ENCODE data around the gene OR2B3. TPM values are rescaled to one million over a fixed set of nuclear protein-coding genes. Genes with fewer than 3 reads are reported as not detected.
"Not testable (repeated sequence)": the region's sequence is repeated elsewhere in the genome, so short reads cannot be mapped to it uniquely, and the experiment has no call there.

Gene OR2B3
- not detected in 3 replicates for total RNA-seq

- no peaks in the 10 kb centered on the region for H3K9me3 Mint-ChIP-seq
Observed at GRCh38 chr6:29087213-29087612, at the start of gene OR2B3. Gene OR2B3 (minus strand): TSS chr6:29087313. CDS start chr6:29087248, 65 bp downstream.

DNA sequence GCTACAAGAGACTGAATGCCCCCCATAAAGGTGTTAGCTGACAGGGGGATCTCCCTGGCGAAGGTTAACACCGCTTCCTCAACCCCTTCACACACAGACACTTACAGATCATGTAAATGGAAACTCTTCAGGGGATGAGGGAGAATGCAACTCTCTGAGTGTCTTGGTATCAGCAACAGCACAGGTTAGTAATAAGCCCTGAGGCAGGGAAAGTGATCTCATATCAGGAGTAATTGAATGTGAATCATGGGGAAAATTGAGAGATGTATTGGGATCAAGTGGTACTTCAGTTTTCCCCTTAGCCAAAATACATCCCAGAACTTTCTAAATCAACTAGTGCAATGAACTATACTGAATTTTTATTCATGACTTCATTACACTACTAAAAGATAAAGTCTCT lies 44.6 kb upstream of the OR2B3 start:
- Mint-ChIP-seq H3K4me1 (no peaks in the 10 kb centered on the region), H3K27ac (no peak overlapping the region), H3K9me3 (no peaks in the 10 kb centered on the region), H3K27me3 (ENCODE audit: low read depth) (peaks cover 45% of the 10 kb centered on the region), H3K4me3 (no peak overlapping the region), H3K36me3 (no peaks in the 10 kb centered on the region)
- DNase-seq (ENCODE audit: low spot score in 2 of 2, unreplicated experiment in 2 of 2) = no peak
- TF ChIP-seq, protein P1, sequence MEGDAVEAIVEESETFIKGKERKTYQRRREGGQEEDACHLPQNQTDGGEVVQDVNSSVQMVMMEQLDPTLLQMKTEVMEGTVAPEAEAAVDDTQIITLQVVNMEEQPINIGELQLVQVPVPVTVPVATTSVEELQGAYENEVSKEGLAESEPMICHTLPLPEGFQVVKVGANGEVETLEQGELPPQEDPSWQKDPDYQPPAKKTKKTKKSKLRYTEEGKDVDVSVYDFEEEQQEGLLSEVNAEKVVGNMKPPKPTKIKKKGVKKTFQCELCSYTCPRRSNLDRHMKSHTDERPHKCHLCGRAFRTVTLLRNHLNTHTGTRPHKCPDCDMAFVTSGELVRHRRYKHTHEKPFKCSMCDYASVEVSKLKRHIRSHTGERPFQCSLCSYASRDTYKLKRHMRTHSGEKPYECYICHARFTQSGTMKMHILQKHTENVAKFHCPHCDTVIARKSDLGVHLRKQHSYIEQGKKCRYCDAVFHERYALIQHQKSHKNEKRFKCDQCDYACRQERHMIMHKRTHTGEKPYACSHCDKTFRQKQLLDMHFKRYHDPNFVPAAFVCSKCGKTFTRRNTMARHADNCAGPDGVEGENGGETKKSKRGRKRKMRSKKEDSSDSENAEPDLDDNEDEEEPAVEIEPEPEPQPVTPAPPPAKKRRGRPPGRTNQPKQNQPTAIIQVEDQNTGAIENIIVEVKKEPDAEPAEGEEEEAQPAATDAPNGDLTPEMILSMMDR (IDR thresholded peaks at IDR 0.05; ENCODE audit: unreplicated experiment) = no peak

More at GRCh38 chr6:29087213-29087612, at the start of gene OR2B3:
- Mint-ChIP-seq H3K36me3 (no peaks in the 10 kb centered on the region), H3K27me3 (ENCODE audit: low read depth) (peaks cover 31% of the 10 kb centered on the region), H3K4me3 (no peak within 1 kb of the TSS), H3K4me1 (no peaks in the 10 kb centered on the region), H3K27ac (no peak within 1 kb of the TSS)
- TF ChIP-seq, protein P1 (IDR thresholded peaks at IDR 0.05; ENCODE audit: unreplicated experiment) = no peak
- DNase-seq (ENCODE audit: low spot score in 2 of 2, unreplicated experiment in 2 of 2) = no peak

- no peak for DNase-seq (ENCODE audit: low spot score in 2 of 2, unreplicated experiment in 2 of 2)
- TF ChIP-seq, protein P1 (IDR thresholded peaks at IDR 0.05; ENCODE audit: unreplicated experiment) = no peak
- peaks cover 50% of the 10 kb centered on the region for H3K27me3 Mint-ChIP-seq (ENCODE audit: low read depth)
- H3K4me1 Mint-ChIP-seq = no peaks in the 10 kb centered on the region
- no peaks in the 10 kb centered on the region for H3K36me3 Mint-ChIP-seq
- H3K4me3 Mint-ChIP-seq = no peak overlapping the region
- H3K9me3 Mint-ChIP-seq = no peaks in the 10 kb centered on the region
- H3K27ac Mint-ChIP-seq = no peak overlapping the region
Observed at GRCh38 chr6:29130644-29131043, 43.5 kb upstream of the OR2B3 start.

DNA sequence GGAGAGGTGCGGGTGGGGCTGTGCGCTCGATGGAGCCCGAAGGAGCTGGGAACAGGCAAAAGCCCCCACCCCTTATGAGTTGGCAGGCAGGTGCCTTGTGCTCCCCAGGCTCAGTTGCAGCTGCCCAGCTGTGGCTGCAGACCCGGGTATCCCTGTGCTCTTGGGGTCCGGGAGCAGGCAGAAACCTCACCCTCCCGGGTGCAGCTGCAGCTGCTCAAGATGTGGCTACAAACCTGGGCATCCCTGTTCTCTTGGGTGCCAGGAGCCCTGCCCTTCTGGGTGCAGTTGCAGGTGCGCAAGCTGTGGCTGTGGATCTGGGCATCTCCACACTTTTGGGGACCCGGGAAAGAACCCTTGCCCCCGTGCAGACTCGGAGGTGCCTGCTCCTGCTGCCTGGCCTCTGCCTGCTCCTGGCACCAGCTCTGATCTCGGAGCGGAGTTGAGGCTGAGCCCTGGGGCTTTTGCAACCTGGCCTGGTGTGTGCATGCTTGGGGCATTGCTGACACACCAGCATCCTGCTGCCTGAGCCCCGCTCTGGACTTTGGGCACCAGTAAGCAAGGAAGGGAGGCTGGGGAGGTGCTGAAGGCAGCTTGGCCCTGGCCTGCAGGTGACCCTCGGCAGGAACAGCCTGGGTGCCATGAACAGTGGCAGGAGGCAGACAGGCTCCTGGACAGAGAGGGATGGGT lies 42.4 kb upstream of the OR2B3 start:
- Mint-ChIP-seq H3K36me3 (no peaks in the 10 kb centered on the region), H3K4me1 (no peaks in the 10 kb centered on the region), H3K9me3 (no peaks in the 10 kb centered on the region), H3K27ac (no peak overlapping the region), H3K4me3 (no peak overlapping the region), H3K27me3 (ENCODE audit: low read depth) (peaks cover 49% of the 10 kb centered on the region)
- TF ChIP-seq, protein P1 (IDR thresholded peaks at IDR 0.05; ENCODE audit: unreplicated experiment) = no peak
- DNase-seq (ENCODE audit: low spot score in 2 of 2, unreplicated experiment in 2 of 2) = no peak

- not testable (repeated sequence) for H3K36me3 Mint-ChIP-seq, H3K4me1 Mint-ChIP-seq
- peaks cover 28% of the 10 kb centered on the region for H3K27me3 Mint-ChIP-seq (ENCODE audit: low read depth)
Observed at GRCh38 chr6:29114964-29115363, 27.9 kb upstream of the OR2B3 start.

GRCh38 chr6:29112135-29112534 lies 25.0 kb upstream of the OR2B3 start:
- no peaks in the 10 kb centered on the region for H3K4me1 Mint-ChIP-seq
- TF ChIP-seq, protein P1 (IDR thresholded peaks at IDR 0.05; ENCODE audit: unreplicated experiment) = no peak
- DNase-seq (ENCODE audit: low spot score in 2 of 2, unreplicated experiment in 2 of 2) = no peak
- no peaks in the 10 kb centered on the region for H3K36me3 Mint-ChIP-seq
- no peaks in the 10 kb centered on the region for H3K9me3 Mint-ChIP-seq
- peaks cover 35% of the 10 kb centered on the region for H3K27me3 Mint-ChIP-seq (ENCODE audit: low read depth)
- no peak overlapping the region for H3K4me3 Mint-ChIP-seq
- no peak overlapping the region for H3K27ac Mint-ChIP-seq

More at GRCh38 chr6:29114964-29115363, 27.9 kb upstream of the OR2B3 start:
- H3K4me3 Mint-ChIP-seq; H3K9me3 Mint-ChIP-seq; DNase-seq (ENCODE audit: low spot score in 2 of 2, unreplicated experiment in 2 of 2); H3K27ac Mint-ChIP-seq: not testable (repeated sequence)
